ENCODE data around the gene STON2.

STON2 gene

GRCh38 chr14:81286574-81287370 is 113.4 kb downstream of the STON2 start:
- Histone ChIP-seq H3K27me3 (ENCODE audit: control insufficient read depth, insufficient read depth, low read length) (no peaks in the 10 kb centered on the region), H3K9me3 (ENCODE audit: control insufficient read depth, insufficient read depth, low read length) (no peaks in the 10 kb centered on the region), H3K4me3 (ENCODE audit: low read depth, low read length) (no peak overlapping the region), H3K4me1 (ENCODE audit: control insufficient read depth, insufficient read depth, low read length) (no peaks in the 10 kb centered on the region), H3K36me3 (ENCODE audit: control insufficient read depth, insufficient read depth, low read length) (no peaks in the 10 kb centered on the region), H3K9ac (ENCODE audit: low read depth, low read length) (no peak overlapping the region)

- Histone ChIP-seq H3K4me1 (ENCODE audit: control insufficient read depth, insufficient read depth, low read length) (no peaks in the 10 kb centered on the region), H3K27me3 (ENCODE audit: control insufficient read depth, insufficient read depth, low read length) (no peaks in the 10 kb centered on the region), H3K9me3 (ENCODE audit: control insufficient read depth, insufficient read depth, low read length) (no peaks in the 10 kb centered on the region), H3K4me3 (ENCODE audit: low read depth, low read length) (no peak overlapping the region), H3K9ac (ENCODE audit: low read depth, low read length) (no peak overlapping the region), H3K36me3 (ENCODE audit: control insufficient read depth, insufficient read depth, low read length) (no peaks in the 10 kb centered on the region)
These were observed 114.9 kb downstream of the STON2 start for GRCh38 chr14:81285245-81285644.

- Histone ChIP-seq H3K9me3 (ENCODE audit: control insufficient read depth, insufficient read depth, low read length) (no peaks in the 10 kb centered on the region), H3K4me1 (ENCODE audit: control insufficient read depth, insufficient read depth, low read length) (no peaks in the 10 kb centered on the region), H3K36me3 (ENCODE audit: control insufficient read depth, insufficient read depth, low read length) (peaks cover 5% of the 10 kb centered on the region), H3K4me3 (ENCODE audit: low read depth, low read length) (no peak overlapping the region), H3K27me3 (ENCODE audit: control insufficient read depth, insufficient read depth, low read length) (no peaks in the 10 kb centered on the region), H3K9ac (ENCODE audit: low read depth, low read length) (no peak overlapping the region)
These were observed 118.8 kb downstream of the STON2 start for GRCh38 chr14:81281332-81281731.

GRCh38 chr14:81280136-81280791 is 119.9 kb downstream of the STON2 start:
- Histone ChIP-seq H3K9ac (ENCODE audit: low read depth, low read length) (no peak overlapping the region), H3K9me3 (ENCODE audit: control insufficient read depth, insufficient read depth, low read length) (no peaks in the 10 kb centered on the region), H3K4me3 (ENCODE audit: low read depth, low read length) (no peak overlapping the region), H3K36me3 (ENCODE audit: control insufficient read depth, insufficient read depth, low read length) (peaks cover 5% of the 10 kb centered on the region), H3K27me3 (ENCODE audit: control insufficient read depth, insufficient read depth, low read length) (no peaks in the 10 kb centered on the region), H3K4me1 (ENCODE audit: control insufficient read depth, insufficient read depth, low read length) (no peaks in the 10 kb centered on the region)

GRCh38 chr14:81277096-81277495 is 123.0 kb downstream of the STON2 start:
- no peak overlapping the region for H3K9ac ChIP-seq (ENCODE audit: low read depth, low read length)
- no peak overlapping the region for H3K4me3 ChIP-seq (ENCODE audit: low read depth, low read length)
- no peaks in the 10 kb centered on the region for H3K27me3 ChIP-seq (ENCODE audit: control insufficient read depth, insufficient read depth, low read length)
- no peaks in the 10 kb centered on the region for H3K9me3 ChIP-seq (ENCODE audit: control insufficient read depth, insufficient read depth, low read length)
- H3K36me3 ChIP-seq (ENCODE audit: control insufficient read depth, insufficient read depth, low read length), result peaks cover 5% of the 10 kb centered on the region
- no peaks in the 10 kb centered on the region for H3K4me1 ChIP-seq (ENCODE audit: control insufficient read depth, insufficient read depth, low read length)

GRCh38 chr14:81276073-81277069 is 123.8 kb downstream of the STON2 start:
- Histone ChIP-seq H3K9ac (ENCODE audit: low read depth, low read length) (no peak overlapping the region), H3K4me3 (ENCODE audit: low read depth, low read length) (no peak overlapping the region), H3K9me3 (ENCODE audit: control insufficient read depth, insufficient read depth, low read length) (no peaks in the 10 kb centered on the region)

GRCh38 chr14:81275305-81276072 is 124.6 kb downstream of the STON2 start:
- no peaks in the 10 kb centered on the region for H3K9me3 ChIP-seq (ENCODE audit: control insufficient read depth, insufficient read depth, low read length)
- H3K9ac ChIP-seq (ENCODE audit: low read depth, low read length), result no peak overlapping the region
- H3K4me3 ChIP-seq (ENCODE audit: low read depth, low read length), result no peak overlapping the region
- H3K27me3 ChIP-seq (ENCODE audit: control insufficient read depth, insufficient read depth, low read length), result no peaks in the 10 kb centered on the region
- H3K36me3 ChIP-seq (ENCODE audit: control insufficient read depth, insufficient read depth, low read length), result peaks cover 5% of the 10 kb centered on the region
- no peaks in the 10 kb centered on the region for H3K4me1 ChIP-seq (ENCODE audit: control insufficient read depth, insufficient read depth, low read length)

More at GRCh38 chr14:81276073-81277069, 123.8 kb downstream of the STON2 start:
- Histone ChIP-seq H3K4me1 (ENCODE audit: control insufficient read depth, insufficient read depth, low read length) (no peaks in the 10 kb centered on the region), H3K27me3 (ENCODE audit: control insufficient read depth, insufficient read depth, low read length) (no peaks in the 10 kb centered on the region), H3K36me3 (ENCODE audit: control insufficient read depth, insufficient read depth, low read length) (peaks cover 5% of the 10 kb centered on the region)

- H3K4me3 ChIP-seq (ENCODE audit: low read depth, low read length), result no peak overlapping the region
- peaks cover 5% of the 10 kb centered on the region for H3K36me3 ChIP-seq (ENCODE audit: control insufficient read depth, insufficient read depth, low read length)
- no peaks in the 10 kb centered on the region for H3K9me3 ChIP-seq (ENCODE audit: control insufficient read depth, insufficient read depth, low read length)
- no peak overlapping the region for H3K9ac ChIP-seq (ENCODE audit: low read depth, low read length)
- H3K4me1 ChIP-seq (ENCODE audit: control insufficient read depth, insufficient read depth, low read length), result no peaks in the 10 kb centered on the region
- no peaks in the 10 kb centered on the region for H3K27me3 ChIP-seq (ENCODE audit: control insufficient read depth, insufficient read depth, low read length)
These were observed 126.1 kb downstream of the STON2 start for GRCh38 chr14:81273961-81274575.

GRCh38 chr14:81273521-81273920 is 126.6 kb downstream of the STON2 start:
- no peak overlapping the region for H3K9ac ChIP-seq (ENCODE audit: low read depth, low read length)
- H3K27me3 ChIP-seq (ENCODE audit: control insufficient read depth, insufficient read depth, low read length), result no peaks in the 10 kb centered on the region
- H3K4me1 ChIP-seq (ENCODE audit: control insufficient read depth, insufficient read depth, low read length), result no peaks in the 10 kb centered on the region
- H3K36me3 ChIP-seq (ENCODE audit: control insufficient read depth, insufficient read depth, low read length), result peaks cover 5% of the 10 kb centered on the region
- H3K4me3 ChIP-seq (ENCODE audit: low read depth, low read length), result no peak overlapping the region
- H3K9me3 ChIP-seq (ENCODE audit: control insufficient read depth, insufficient read depth, low read length), result no peaks in the 10 kb centered on the region

GRCh38 chr14:81272317-81272716 is 127.8 kb downstream of the STON2 start:
- H3K9ac ChIP-seq (ENCODE audit: low read depth, low read length), result no peak overlapping the region
- H3K4me1 ChIP-seq (ENCODE audit: control insufficient read depth, insufficient read depth, low read length), result no peaks in the 10 kb centered on the region
- H3K4me3 ChIP-seq (ENCODE audit: low read depth, low read length), result no peak overlapping the region
- peaks cover 5% of the 10 kb centered on the region for H3K36me3 ChIP-seq (ENCODE audit: control insufficient read depth, insufficient read depth, low read length)
- no peaks in the 10 kb centered on the region for H3K9me3 ChIP-seq (ENCODE audit: control insufficient read depth, insufficient read depth, low read length)
- H3K27me3 ChIP-seq (ENCODE audit: control insufficient read depth, insufficient read depth, low read length), result no peaks in the 10 kb centered on the region

All from iPS-15b (cell line).